HepG2 (cell line): ENCODE results near the gene CBFA2T2.

Experiments used
- U2AF2 ChIP-seq: fragments of 200-400 bp; formaldehyde crosslinking; IDR thresholded peaks from 2 replicates; pipeline ENCODE4 v1.6.1; 2017; ENCODE audit warnings: low read depth, mild to moderate bottlenecking, low read length
- ZNF205 ChIP-seq: IDR thresholded peaks from 2 replicates; pipeline ENCODE4 v1.6.1; 2018; ENCODE audit warnings: missing biosample characterization, missing genetic modification reagents
- ZNF274 ChIP-seq: sonication (generic); formaldehyde crosslinking; IDR thresholded peaks from 2 replicates; pipeline ENCODE4 v1.5.1; 2020; ENCODE audit warnings: mild to moderate bottlenecking, missing genetic modification reagents
- ZNF724P ChIP-seq: sonication (generic); formaldehyde crosslinking; IDR thresholded peaks from 2 replicates; pipeline ENCODE4 v1.8.0; 2022; ENCODE audit warnings: missing genetic modification reagents, borderline replicate concordance

DNA sequence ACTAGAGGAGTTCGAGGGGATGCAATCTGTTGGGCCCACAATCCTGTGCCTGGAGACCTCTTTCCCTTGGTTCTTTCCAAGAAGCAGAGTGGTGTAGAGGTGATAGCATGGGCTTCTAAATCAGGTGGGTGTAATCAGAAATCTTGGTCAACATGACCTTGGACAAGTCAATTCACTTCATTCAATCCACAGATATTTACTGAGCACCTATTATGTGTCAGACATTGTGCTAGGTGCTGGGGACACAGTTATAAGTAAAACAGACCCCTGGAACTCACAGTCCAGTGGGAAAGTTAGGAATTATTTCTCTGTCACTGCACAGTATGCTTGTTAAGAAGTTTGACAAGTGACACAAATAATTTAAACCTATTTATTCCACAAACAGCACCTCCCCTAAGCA, 199.6 kb downstream of the CBFA2T2 start:
- TF ChIP-seq ZNF724P (CRISPR knock-in tag) (no peak), ZNF205 (CRISPR knock-in tag) (no peak), ZNF274 (CRISPR knock-in tag) (no peak), U2AF2 (no peak)
